Ovary (tissue), 9 donors: Measurements from ENCODE around the gene ARPC2. TPM values are rescaled to one million over a fixed set of nuclear protein-coding genes. Genes with fewer than 3 reads are reported as not detected.
"Not testable (repeated sequence)": the region's sequence is repeated elsewhere in the genome, so short reads cannot be mapped to it uniquely, and the experiment has no call there.

Experiments used
- DNase-seq, 5 donors: peaks; one replicate each; pipeline ENCODE4 v3.0.0-alpha.2; 2019 to 2020
- H3K27ac ChIP-seq, 2 donors: fragments of 200-600 bp; one replicate each; pipeline versions ENCODE4 v1.5.1 to v1.8.0; 2019 to 2022
- H3K27me3 ChIP-seq: fragments of 200-600 bp; one replicate; pipeline ENCODE4 v1.8.0; 2022
- H3K36me3 ChIP-seq: fragments of 200-600 bp; sonication (generic); one replicate; pipeline ENCODE4 v1.5.1; 2019
- H3K4me1 ChIP-seq: one replicate; pipeline ENCODE4 v1.8.1; 2013; ENCODE audit warnings: mild to moderate bottlenecking, moderate library complexity; ENCODE audit not compliant: insufficient read depth
- H3K4me3 ChIP-seq: fragments of 200-600 bp; sonication (generic); one replicate; pipeline ENCODE4 v1.5.1; 2017
- H3K9me3 ChIP-seq, 2 donors: fragments of 200-600 bp in 1 of 2; sonication (generic) in 1 of 2; one replicate each; pipeline versions ENCODE4 v1.5.1 to v1.8.1; 2013 to 2019; ENCODE audit warnings: mild to moderate bottlenecking in 1 of 2, moderate library complexity in 1 of 2
- EP300 ChIP-seq: sonication (generic); formaldehyde crosslinking; IDR thresholded peaks from one replicate; pipeline ENCODE4 v1.6.1; 2017; ENCODE audit warnings: antibody characterized with exemption
- POLR2A ChIP-seq: fragments of 450-650 bp; IDR thresholded peaks from one replicate; pipeline ENCODE4 v1.6.1; 2017; ENCODE audit warnings: antibody characterized with exemption, mild to moderate bottlenecking, moderate library complexity
- WGBS, 3 donors: extraction: QIAGEN DNeasy Blood & Tissue Kit in 1 of 3; methylation state at CpG; one replicate each; pipeline versions ENCODE4 v1.1.5 to v1.1.7; 2013 to 2017; 5-methylcytosine and 5-hydroxymethylcytosine counted together
- intact Hi-C, 4 donors: fragments of 100-400 bp; cut with DNase I; formaldehyde crosslinking; loops; one replicate each; pipeline versions ENCODE4 v1.11.0 to v1.15.1; 2022 to 2023
- polyA plus RNA-seq, 2 donors: library from polyadenylated mRNA; stranded (reverse); fragments of 200-250 nt in 1 of 2; fragments of 350-450 nt in 1 of 2; fragmentation: Illumina TruSeq in 1 of 2; extraction: RNeasy Lipid Tissue Mini Kit (QIAGEN cat#74804) in 1 of 2; gene quantifications; one replicate each; pipeline ENCODE4 v1.2.3, GENCODE V29; 2013 to 2014
- total RNA-seq, 7 donors: library from RNA; depleted of rRNA in 2 of 7; stranded (reverse); fragments of >200 nt in 2 of 7; fragmentation: NEBNext Ultra II Directional in 3 of 7; extraction: Animal tissue kit (Norgen Biotek cat#: 25700) in 3 of 7; gene quantifications; one replicate each; pipeline versions ENCODE4 v1.1.0 to v1.2.4, GENCODE V29; 2016 to 2023
- TF ChIP-seq, protein P1 (sequence below), 3 donors: fragments of 450-650 bp in 2 of 3; fragments of 200-600 bp in 1 of 3; IDR thresholded peaks; one replicate each; pipeline versions ENCODE4 v1.5.1 to v1.8.0; 2016 to 2022; ENCODE audit warnings: antibody characterized with exemption in 3 of 3, mild to moderate bottlenecking in 1 of 3
- donor health status: DM: no; HTN: no; CAD: no; lungs with moderate emphysema.
- donor health status: DM: no; HTN: no; CAD: no.
- donor health status: Bipolar disorder and iron deficiency.
- donor health status: DM: yes; HTN: yes; CAD: no.
- donor health status: DM: no; HTN: no; CAD: no.
- donor health status: DM: yes; HTN: yes; CAD: no.

The ARPC2 gene
- total and polyA plus RNA-seq, 9 donors = 135 to 357 (median 170) TPM

DNA sequence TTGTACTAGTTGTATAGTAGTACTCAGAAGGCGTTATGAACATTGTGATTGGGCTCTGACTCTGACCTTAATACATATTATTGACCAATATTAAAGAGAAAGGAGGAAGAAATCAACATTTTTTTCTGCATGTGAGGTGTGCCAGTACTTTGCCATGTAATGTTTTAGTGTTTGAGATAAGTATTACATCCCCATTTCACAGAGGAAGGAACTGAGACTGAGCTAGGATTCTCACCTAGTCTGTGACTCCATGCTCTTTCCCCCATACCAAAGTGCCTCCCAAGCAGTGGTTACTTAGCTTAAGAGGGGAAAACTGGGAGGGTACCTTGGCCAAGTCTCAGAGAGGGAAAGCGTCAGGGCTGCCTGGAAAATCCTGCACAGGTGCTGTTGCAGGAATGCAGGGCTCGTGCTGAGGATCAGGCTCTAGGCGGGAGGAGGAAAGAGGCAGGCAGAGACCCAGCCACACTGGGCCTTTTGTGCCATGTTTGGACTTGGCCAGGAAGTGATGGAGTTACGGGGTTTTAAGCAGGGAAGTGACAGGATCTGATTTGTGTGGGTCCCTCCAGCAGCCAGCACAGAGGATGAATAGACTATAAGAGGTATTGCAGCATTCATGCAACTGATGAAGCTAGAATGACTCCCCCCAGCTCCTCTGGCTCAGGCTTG is 55.0 kb downstream of the ARPC2 start:
- WGBS, 3 donors = 46 to 58% (median 50%) methylated on average over 5 of the region's 5 CpGs
- H3K27ac ChIP-seq = peak overlapping the region in 1 of 2 donors; percentile 11
- no peaks in the 10 kb centered on the region for H3K36me3 ChIP-seq
- no peak overlapping the region for H3K4me3 ChIP-seq
- DNase-seq = no peak
- no peaks in the 10 kb centered on the region for H3K27me3 ChIP-seq
- peaks cover 10% of the 10 kb centered on the region for H3K4me1 ChIP-seq
- intact Hi-C loops = loop anchor here in 2 of 4 donors (10.0 kb wide), 2 partner anchors 193 to 383 kb away; partner anchors contain the start of genes BCS1L (in 1 of the 2) and ZNF142 (in 1 of the 2)
- no peak for TF ChIP-seq POLR2A
- TF ChIP-seq, protein P1, sequence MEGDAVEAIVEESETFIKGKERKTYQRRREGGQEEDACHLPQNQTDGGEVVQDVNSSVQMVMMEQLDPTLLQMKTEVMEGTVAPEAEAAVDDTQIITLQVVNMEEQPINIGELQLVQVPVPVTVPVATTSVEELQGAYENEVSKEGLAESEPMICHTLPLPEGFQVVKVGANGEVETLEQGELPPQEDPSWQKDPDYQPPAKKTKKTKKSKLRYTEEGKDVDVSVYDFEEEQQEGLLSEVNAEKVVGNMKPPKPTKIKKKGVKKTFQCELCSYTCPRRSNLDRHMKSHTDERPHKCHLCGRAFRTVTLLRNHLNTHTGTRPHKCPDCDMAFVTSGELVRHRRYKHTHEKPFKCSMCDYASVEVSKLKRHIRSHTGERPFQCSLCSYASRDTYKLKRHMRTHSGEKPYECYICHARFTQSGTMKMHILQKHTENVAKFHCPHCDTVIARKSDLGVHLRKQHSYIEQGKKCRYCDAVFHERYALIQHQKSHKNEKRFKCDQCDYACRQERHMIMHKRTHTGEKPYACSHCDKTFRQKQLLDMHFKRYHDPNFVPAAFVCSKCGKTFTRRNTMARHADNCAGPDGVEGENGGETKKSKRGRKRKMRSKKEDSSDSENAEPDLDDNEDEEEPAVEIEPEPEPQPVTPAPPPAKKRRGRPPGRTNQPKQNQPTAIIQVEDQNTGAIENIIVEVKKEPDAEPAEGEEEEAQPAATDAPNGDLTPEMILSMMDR (IDR thresholded peaks at IDR 0.05) = no peak
- no peak for TF ChIP-seq EP300
- no peaks in the 10 kb centered on the region for H3K9me3 ChIP-seq

DNA sequence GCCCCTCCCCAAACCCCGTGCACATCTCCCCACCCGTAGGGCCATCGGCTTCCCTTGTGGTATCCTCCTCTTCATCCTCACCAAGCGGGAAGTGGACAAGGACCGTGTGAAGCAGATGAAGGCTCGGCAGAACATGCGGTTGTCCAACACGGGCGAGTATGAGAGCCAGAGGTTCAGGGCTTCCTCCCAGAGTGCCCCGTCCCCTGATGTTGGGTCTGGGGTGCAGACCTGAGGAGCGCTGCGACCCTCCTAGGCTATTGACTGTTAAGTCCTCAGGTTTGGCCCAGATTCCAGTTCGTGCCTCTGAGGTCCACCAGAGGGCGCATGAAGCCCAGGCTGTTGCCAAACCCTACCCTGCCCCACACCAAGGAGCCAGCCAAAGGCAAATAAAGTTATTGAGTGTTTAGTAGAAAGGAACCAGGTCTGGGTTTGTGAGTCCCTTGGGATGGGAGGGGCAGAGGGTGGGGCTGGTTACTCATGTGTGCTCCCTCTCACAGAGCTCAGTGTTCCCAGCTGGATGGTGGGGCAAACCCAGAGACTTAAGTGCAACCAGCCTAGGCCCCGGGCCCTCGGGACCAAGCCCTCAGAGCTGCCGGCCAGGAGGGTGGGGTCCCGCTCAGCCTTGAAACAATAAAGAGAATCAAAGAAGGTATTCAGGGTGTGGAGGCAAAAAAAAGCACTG is 55.7 kb downstream of the ARPC2 start:
- peaks cover 10% of the 10 kb centered on the region for H3K4me1 ChIP-seq
- intact Hi-C loops = loop anchor here in 2 of 4 donors (10.0 kb wide), 2 partner anchors 192 to 382 kb away; partner anchors contain the start of genes BCS1L (in 1 of the 2) and ZNF142 (in 1 of the 2)
- TF ChIP-seq, protein P1 (IDR thresholded peaks at IDR 0.05) = peak; percentile 60 to 89 (median 81)
- no peak for TF ChIP-seq EP300
- TF ChIP-seq POLR2A = peak; percentile 7
- H3K27ac ChIP-seq = peak overlapping the region; percentile 11 to 41
- no peaks in the 10 kb centered on the region for H3K9me3 ChIP-seq
- 17 to 22% (median 21%) methylated on average over 14 to 18 of the region's 18 CpGs for WGBS, 3 donors
- no peaks in the 10 kb centered on the region for H3K36me3 ChIP-seq
- no peaks in the 10 kb centered on the region for H3K27me3 ChIP-seq
- peak; percentile 79 to 87 (median 83) for DNase-seq
- H3K4me3 ChIP-seq = no peak overlapping the region

DNA sequence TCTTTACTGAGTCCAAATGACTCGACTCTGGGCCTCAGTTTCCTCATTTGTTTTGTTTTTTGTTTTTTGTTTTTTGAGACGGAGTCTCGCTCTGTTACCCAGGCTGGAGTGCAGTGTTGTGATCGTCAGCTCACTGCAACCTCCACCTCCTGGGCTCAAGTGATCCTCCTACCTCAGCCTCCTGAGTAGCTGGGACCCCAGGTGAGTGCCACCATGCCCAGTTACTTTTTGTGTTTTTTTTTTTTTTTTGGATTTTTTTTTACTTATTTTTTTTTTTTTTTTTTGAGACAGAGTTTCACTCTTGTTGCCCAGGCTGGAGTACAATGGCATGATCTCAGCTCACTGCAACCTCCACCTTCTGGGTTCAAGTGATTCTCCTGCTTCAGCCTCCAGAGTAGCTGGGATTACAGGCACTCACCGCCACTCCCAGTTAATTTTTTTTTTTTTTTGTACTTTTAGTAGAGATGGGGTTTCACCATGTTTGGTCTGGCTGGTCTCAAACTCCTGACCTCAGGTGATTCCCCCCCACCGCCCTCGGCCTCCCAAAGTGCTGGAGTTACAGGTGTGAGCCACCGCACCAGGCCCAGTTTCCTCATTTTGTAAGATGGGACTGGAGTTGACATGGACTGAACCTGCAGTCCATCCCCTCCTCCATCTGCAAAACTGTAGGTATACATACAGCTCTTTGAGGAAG is 56.4 kb downstream of the ARPC2 start:
- H3K4me1 ChIP-seq, H3K9me3 ChIP-seq, DNase-seq, H3K36me3 ChIP-seq, H3K4me3 ChIP-seq, H3K27me3 ChIP-seq: not testable (repeated sequence)
- intact Hi-C loops = loop anchor here in 2 of 4 donors (10.0 kb wide), 2 partner anchors 191 to 381 kb away; partner anchors contain the start of genes BCS1L (in 1 of the 2) and ZNF142 (in 1 of the 2)
- H3K27ac ChIP-seq = peak overlapping the region in 1 of 2 donors; percentile 41
- WGBS, 3 donors = 82 to 88% (median 84%) methylated on average over 8 of the region's 8 CpGs

DNA sequence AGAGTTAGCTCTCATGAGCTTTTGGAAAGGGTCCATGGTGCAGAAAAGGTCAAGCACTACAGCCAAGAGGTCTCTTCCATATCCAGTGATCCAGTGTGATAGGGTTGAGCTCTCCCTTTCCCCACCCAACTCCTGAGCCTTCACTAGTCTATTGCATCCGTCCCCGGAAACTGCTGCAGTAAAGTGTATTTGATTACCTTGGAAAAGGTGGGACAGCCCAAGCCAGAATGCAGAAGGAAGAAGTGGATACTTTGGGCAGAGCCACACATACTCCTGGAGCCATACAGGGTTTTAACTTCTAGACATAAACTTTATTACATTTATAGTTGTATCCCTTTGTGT is 56.9 kb downstream of the ARPC2 start:
- intact Hi-C loops = loop anchor here in 2 of 4 donors (10.0 kb wide), 2 partner anchors 191 to 381 kb away; partner anchors contain the start of genes BCS1L (in 1 of the 2) and ZNF142 (in 1 of the 2)
- Histone ChIP-seq H3K4me3 (no peak overlapping the region), H3K27ac (no peak overlapping the region), H3K27me3 (no peaks in the 10 kb centered on the region), H3K9me3 (no peaks in the 10 kb centered on the region), H3K4me1 (peaks cover 10% of the 10 kb centered on the region), H3K36me3 (no peaks in the 10 kb centered on the region)
- no peak for DNase-seq
- WGBS, 3 donors = 83 to 85% (median 85%) methylated on average over 2 of the region's 2 CpGs
- TF ChIP-seq POLR2A = no peak

DNA sequence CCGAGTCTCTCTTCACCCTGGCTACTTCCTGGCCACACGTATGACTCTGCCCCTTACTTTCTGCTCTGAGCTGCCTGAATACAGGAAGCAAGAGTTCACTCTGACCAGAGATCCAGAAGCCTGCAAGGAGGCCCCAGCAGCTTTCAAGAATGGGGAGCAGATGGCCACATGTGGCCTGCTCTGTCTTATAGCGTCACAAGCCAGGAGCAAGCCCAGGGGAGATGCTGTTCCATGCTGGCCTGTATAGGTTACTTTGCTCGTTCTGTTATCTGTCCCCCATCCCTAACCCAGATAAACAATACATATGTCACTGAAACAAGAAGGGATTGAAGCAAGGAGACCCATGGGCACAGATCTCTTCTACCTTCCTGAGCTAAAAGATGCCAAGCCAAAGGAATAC is 57.6 kb downstream of the ARPC2 start:
- no peak overlapping the region for H3K27ac ChIP-seq
- TF ChIP-seq EP300 (no peak), POLR2A (no peak)
- TF ChIP-seq, protein P1 (IDR thresholded peaks at IDR 0.05) = no peak
- no peaks in the 10 kb centered on the region for H3K36me3 ChIP-seq
- peaks cover 6% of the 10 kb centered on the region for H3K4me1 ChIP-seq
- WGBS, 3 donors = 63 to 67% (median 65%) methylated on average over 4 of the region's 4 CpGs
- H3K9me3 ChIP-seq = no peaks in the 10 kb centered on the region
- no peaks in the 10 kb centered on the region for H3K27me3 ChIP-seq
- DNase-seq = no peak
- intact Hi-C loops = loop anchor here in 2 of 4 donors (10.0 kb wide), 2 partner anchors 190 to 380 kb away; partner anchors contain the start of genes BCS1L (in 1 of the 2) and ZNF142 (in 1 of the 2)
- H3K4me3 ChIP-seq = no peak overlapping the region
